Measurements from ENCODE around the gene OR1N2. TPM values are rescaled to one million over a fixed set of nuclear protein-coding genes. Genes with fewer than 3 reads are reported as not detected.

The OR1N2 gene
- total and polyA plus RNA-seq, 4 donors: not detected

- H3K36me3 ChIP-seq (ENCODE audit: control insufficient read depth in 4 of 4, insufficient read depth in 3 of 4, low read depth in 1 of 4, low read length in 3 of 4): no peaks in the 10 kb centered on the region
- DNase-seq (ENCODE audit: low spot score): no peak
- WGBS: 77% methylated on average over 4 of the region's 4 CpGs
- TF ChIP-seq SP1 (IDR thresholded peaks at IDR 0.05) (no peak), FOXA1 (IDR thresholded peaks at IDR 0.05) (no peak), MAX (IDR thresholded peaks at IDR 0.05) (no peak), FOXA2 (IDR thresholded peaks at IDR 0.05) (no peak), EGR1 (IDR thresholded peaks at IDR 0.05; ENCODE audit: low read depth in 2 of 2) (no peak), HNF4G (IDR thresholded peaks at IDR 0.05) (no peak), REST (IDR thresholded peaks at IDR 0.05) (no peak), NR2F2 (IDR thresholded peaks at IDR 0.05) (no peak), GABPA (IDR thresholded peaks at IDR 0.05 in 1 of 2, conservative IDR thresholded peaks at IDR 0.05 in 1 of 2) (no peak)
- TF ChIP-seq, protein P1, sequence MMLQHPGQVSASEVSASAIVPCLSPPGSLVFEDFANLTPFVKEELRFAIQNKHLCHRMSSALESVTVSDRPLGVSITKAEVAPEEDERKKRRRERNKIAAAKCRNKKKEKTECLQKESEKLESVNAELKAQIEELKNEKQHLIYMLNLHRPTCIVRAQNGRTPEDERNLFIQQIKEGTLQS (IDR thresholded peaks at IDR 0.05): no peak
- H3K4me3 ChIP-seq (ENCODE audit: low read depth in 1 of 3, low read length in 3 of 3): no peak within 1 kb of the TSS
- H3K4me1 ChIP-seq (ENCODE audit: control insufficient read depth in 4 of 4, insufficient read depth in 4 of 4, low read length in 3 of 4): no peaks in the 10 kb centered on the region
- H3K27me3 ChIP-seq (ENCODE audit: control insufficient read depth in 4 of 4, insufficient read depth in 4 of 4, low read length in 3 of 4): peaks cover 0 to 2% (median 0%) of the 10 kb centered on the region in 4 donors
- H3K9me3 ChIP-seq (ENCODE audit: control insufficient read depth in 4 of 4, low read length in 3 of 4): no peaks in the 10 kb centered on the region
- no peak within 1 kb of the TSS for H3K27ac ChIP-seq (ENCODE audit: low read depth in 1 of 2, low read length in 2 of 2)
- no peak within 1 kb of the TSS for H3K9ac ChIP-seq (ENCODE audit: low read depth in 1 of 2, low read length in 2 of 2)
Observed at GRCh38 chr9:122518841-122519240, 34.1 kb upstream of the OR1N2 start, which contains the start of gene OR1J4. TSS of gene OR1J4 (plus strand) at chr9:122519141. CDS start at chr9:122519141, 0 bp downstream.

DNA sequence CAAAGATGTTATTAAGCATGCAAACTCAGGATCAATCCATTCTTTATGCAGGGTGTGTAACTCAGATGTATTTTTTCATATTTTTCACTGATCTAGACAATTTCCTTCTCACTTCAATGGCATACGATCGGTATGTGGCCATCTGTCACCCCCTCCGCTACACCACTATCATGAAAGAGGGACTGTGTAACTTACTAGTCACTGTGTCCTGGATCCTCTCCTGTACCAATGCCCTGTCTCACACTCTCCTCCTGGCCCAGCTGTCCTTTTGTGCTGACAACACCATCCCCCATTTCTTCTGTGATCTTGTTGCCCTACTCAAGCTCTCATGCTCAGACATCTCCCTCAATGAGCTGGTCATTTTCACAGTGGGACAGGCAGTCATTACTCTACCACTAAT, 33.5 kb upstream of the OR1N2 start:
- no peak for DNase-seq (ENCODE audit: low spot score)
- no peaks in the 10 kb centered on the region for H3K9me3 ChIP-seq (ENCODE audit: control insufficient read depth in 4 of 4, low read length in 3 of 4)
- TF ChIP-seq TAF1 (conservative IDR thresholded peaks at IDR 0.05) (no peak), HNF4G (IDR thresholded peaks at IDR 0.05) (no peak), MAX (IDR thresholded peaks at IDR 0.05) (no peak), EGR1 (IDR thresholded peaks at IDR 0.05; ENCODE audit: low read depth in 2 of 2) (no peak), RXRA (IDR thresholded peaks at IDR 0.05) (no peak), SP1 (IDR thresholded peaks at IDR 0.05) (no peak), FOXA1 (IDR thresholded peaks at IDR 0.05) (no peak), RAD21 (IDR thresholded peaks at IDR 0.05) (no peak), REST (IDR thresholded peaks at IDR 0.05) (no peak), FOXA2 (IDR thresholded peaks at IDR 0.05) (no peak)
- TF ChIP-seq, protein P1 (IDR thresholded peaks at IDR 0.05): no peak
- TF ChIP-seq, protein P2, sequence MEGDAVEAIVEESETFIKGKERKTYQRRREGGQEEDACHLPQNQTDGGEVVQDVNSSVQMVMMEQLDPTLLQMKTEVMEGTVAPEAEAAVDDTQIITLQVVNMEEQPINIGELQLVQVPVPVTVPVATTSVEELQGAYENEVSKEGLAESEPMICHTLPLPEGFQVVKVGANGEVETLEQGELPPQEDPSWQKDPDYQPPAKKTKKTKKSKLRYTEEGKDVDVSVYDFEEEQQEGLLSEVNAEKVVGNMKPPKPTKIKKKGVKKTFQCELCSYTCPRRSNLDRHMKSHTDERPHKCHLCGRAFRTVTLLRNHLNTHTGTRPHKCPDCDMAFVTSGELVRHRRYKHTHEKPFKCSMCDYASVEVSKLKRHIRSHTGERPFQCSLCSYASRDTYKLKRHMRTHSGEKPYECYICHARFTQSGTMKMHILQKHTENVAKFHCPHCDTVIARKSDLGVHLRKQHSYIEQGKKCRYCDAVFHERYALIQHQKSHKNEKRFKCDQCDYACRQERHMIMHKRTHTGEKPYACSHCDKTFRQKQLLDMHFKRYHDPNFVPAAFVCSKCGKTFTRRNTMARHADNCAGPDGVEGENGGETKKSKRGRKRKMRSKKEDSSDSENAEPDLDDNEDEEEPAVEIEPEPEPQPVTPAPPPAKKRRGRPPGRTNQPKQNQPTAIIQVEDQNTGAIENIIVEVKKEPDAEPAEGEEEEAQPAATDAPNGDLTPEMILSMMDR (IDR thresholded peaks at IDR 0.05; ENCODE audit: low read depth, low read length, missing input control): no peak

More for the DNA sequence above, 33.5 kb upstream of the OR1N2 start:
- Histone ChIP-seq H3K27me3 (ENCODE audit: control insufficient read depth in 4 of 4, insufficient read depth in 4 of 4, low read length in 3 of 4) (peaks cover 0 to 4% (median 1%) of the 10 kb centered on the region in 4 donors), H3K4me1 (ENCODE audit: control insufficient read depth in 4 of 4, insufficient read depth in 4 of 4, low read length in 3 of 4) (no peaks in the 10 kb centered on the region), H3K27ac (ENCODE audit: low read depth in 1 of 2, low read length in 2 of 2) (no peak overlapping the region), H3K9ac (ENCODE audit: low read depth in 1 of 2, low read length in 2 of 2) (no peak overlapping the region), H3K4me3 (ENCODE audit: low read depth in 1 of 3, low read length in 3 of 3) (no peak overlapping the region), H3K36me3 (ENCODE audit: control insufficient read depth in 4 of 4, insufficient read depth in 3 of 4, low read depth in 1 of 4, low read length in 3 of 4) (no peaks in the 10 kb centered on the region)
- WGBS: 92% methylated on average over 3 of the region's 3 CpGs

All from liver (tissue), 9 donors.